NOMO-1 (cell line): ENCODE data around the gene SPTBN4.
"Not testable (repeated sequence)": the region's sequence is repeated elsewhere in the genome, so short reads cannot be mapped to it uniquely, and the experiment has no call there.

Experiments
- DNase-seq, 2 experiments: peaks; one replicate each; lab custom pipeline; 2025; ENCODE audit not compliant: unreplicated experiment in 2 of 2; lab: John Stamatoyannopoulos, UW

The SPTBN4 gene

DNA sequence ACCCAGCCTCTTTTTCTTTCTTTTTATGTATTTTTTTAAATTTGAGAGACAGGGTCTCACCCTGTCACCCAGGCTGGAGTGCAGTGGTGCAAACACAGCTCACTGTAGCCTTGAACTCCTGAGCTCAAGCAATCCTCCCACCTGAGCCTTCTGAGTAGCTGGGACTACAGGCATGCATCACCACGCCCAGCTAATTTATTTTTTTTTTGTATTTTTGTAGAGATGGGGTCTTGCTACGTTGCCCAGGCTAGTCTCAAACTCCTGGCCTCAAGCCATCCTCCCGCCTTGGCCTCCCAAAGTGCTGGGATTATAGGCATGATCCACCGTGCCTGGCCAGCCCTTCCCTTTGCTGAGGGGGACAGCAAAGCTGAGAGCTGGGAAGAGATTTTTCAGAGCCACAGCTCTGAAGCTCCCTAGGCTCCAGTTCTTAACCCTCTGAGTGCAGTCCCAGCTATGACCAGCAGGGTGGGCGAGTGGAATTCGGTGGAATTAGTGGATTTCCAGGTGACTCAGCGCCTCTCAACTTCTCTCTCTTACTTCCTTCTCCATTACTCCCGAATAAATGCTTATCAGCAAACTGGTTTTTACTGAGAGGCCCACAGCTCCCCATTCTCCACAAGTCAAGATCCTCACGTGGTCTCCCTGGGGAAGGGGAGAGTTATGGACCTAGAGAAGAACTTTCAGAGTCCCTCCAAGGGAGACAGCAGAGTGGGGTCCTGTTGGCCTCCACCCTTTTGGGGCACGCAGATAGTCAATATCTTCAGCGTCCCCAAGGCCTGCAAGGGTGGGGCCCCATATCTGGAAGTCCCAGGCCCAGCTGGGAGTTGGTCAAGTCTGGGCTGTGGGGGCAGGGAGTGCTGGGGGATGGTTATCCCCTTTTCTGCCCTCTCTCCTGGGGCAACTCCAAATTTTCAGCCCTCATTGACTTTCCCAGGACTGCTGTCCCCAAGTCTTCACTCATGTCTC is 2.5 kb upstream of the SPTBN4 start:
- DNase-seq = peak; percentile 19 to 39

DNA sequence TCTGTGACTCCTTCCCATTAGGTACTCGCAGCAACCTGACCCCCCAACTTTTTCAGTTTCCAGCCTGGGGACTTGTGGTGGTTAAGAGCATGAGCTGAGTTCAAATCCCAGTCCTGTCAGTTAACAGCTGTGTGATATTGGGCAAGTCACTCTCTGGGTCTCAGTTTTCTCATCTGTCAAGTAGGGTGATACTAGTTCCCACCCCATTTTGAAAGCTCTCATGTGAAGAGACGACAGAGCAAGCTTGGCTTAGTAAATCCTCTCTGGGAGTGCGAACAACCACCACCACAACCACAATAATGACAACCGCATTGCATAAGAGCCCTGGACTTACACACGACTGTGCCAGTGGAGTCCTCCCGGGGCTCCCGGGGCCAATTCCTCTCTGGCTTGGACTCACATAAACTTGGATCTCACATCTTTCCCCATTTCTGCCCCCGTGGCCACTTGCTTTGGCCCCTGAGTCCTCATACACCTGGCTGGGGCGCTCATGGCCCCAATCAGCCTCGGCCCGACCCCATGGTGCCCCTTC is 1.7 kb upstream of the SPTBN4 start:
- DNase-seq = peak; percentile 86 to 90

DNA sequence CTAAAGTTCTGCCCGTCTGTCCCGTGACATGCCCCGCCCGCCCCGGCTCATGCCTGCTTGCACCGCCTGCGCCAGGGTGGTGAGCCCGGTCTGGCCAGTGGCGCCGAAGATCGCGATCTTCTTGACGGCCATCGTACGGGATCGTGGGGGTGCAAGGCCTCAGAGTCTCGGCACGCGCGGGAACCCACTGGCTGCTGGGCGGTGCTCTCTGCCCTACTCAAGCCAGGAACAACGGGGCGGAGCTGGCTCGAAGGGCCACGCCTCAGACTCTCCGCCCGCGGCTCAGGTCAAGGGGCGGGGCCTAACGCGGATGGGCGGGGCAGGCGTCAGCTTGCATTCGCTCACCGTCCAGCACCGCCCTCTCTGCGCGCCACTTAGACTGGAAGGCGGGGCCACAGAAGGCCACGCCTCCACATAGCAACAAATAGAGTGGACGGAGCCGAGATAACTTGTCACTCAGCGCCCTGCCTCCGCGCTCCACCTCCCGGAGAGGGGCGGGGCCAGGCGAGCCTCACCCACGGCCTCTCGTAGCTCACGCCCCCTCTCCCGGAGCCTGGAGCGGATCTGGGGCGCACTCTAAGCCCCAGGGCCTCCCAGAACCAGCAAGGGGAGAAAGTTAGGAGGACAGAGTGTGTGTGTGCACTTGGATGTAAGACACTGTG is 1.1 kb upstream of the SPTBN4 start, which contains the start of gene BLVRB:
Gene BLVRB, minus strand, starts transcription at position 189 of the 662 bp plus-strand sequence. Its CDS starts 57 bp downstream, at position 132.
- peak; percentile 97 to 99 for DNase-seq

DNA sequence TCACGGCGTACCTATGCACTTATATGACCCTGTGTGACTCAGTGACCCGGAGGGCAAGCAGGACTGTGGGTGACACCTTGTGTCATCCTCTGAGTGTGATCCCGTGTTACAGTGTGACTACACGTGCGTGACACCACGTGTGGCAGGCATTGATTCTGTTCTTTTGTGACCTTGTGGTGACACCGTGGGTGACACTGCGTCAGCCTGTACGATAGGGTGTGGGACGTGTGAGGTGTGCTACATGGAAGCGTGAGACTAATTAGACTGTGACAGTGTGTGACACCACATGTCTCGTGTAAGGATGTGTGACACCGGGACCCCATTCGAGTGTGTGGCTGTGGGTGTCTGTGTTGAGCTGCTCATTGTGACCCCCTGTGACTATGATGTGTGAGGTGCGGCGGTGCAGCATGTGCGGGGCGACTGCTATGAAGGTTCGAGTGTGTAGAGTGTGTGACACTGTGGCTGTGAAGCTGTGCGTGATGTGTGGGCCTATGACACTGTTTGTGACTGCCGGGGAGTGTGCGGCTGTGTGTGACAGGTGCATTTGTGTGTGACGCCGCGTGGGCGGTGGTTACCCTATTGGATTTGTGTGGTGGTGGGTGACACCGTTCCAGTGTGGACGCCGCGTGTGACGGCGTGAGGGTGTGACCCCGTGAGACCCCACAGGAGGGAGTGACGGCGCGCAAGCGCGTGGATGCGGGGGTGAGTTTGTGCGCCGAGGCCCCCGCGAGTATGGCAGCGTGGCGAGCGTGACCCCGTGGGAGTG is 399 bp upstream of the SPTBN4 start:
- DNase-seq = no peak

DNA sequence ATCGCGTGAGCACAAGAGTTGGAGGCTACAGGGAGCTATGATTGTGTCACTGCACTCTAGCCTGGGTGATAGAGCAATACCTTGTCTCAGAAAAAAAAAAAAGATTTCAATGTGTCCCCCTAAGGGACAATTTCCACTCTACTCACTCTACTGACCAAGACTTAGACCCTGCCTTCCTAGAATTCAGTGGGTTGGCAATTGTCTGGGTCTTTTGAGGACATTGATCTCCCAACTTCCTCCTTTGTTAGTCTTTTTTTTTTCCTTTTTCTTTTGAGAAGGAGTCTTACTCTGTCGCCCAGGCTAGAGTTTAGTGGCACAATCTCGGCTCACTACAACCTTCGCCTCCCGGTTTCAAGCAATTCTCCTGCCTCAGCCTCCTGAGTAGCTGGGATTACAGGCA is 2.2 kb downstream of the SPTBN4 start:
- peak in 1 of 2 experiments; percentile 19 for DNase-seq

DNA sequence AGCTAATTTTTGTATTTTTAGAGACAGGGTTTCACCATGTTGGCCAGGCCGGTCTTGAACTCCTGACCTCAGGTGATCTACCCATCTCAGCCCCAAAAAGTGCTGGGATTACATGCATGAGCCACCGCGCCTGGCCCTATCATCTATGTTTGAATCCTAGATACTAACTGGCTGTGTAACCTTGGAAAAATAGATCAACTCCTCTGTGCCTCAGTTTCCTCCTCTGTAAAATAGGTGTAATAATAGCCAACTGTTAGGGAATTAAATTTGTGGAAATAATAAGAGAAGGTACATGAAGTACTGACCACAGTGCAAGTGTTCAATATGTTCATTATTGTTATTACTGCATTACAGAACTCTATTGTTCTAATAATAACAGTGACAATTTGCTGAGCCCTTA is 4.3 kb downstream of the SPTBN4 start:
- DNase-seq = no peak

DNA sequence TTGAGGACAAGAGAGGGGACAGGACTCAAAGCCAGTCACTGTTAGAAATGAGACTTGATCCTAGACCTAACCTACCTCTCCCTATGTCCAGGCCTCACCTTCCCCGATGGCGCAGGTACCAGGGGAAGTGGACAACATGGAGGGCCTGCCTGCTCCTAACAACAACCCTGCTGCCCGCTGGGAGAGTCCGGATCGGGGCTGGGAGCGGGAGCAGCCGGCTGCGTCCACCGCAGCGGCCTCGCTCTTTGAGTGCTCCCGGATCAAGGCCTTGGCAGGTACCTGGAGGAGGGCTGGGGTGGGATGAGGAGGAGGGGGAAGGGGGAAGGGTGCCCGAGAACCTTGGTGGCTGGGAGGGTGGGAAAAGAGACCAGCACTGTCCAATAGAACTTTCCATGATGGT is 5.7 kb downstream of the SPTBN4 start:
- no peak for DNase-seq

DNA sequence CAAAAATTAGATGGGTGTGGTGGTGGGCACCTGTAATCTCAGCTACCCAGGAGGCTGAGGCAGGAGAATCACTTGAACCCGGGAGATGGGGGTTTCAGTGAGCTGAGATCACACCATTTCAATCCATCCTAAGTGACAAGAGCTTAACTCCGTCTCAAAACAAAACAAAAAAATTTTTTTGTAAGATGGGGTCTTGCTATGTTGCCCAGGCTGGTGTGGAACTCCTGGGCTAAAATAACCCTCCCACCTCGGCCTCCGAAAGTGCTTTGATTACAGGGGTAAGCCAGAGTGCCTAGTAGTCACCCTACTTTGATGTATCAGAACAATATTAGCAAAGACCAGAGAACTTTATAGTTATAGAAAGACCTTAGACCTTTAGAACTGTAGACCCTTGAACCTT is 7.9 kb downstream of the SPTBN4 start:
- DNase-seq = no peak

GRCh38 chr19:40475878-40476644 is 9.3 kb downstream of the SPTBN4 start:
- not testable (repeated sequence) for DNase-seq

DNA sequence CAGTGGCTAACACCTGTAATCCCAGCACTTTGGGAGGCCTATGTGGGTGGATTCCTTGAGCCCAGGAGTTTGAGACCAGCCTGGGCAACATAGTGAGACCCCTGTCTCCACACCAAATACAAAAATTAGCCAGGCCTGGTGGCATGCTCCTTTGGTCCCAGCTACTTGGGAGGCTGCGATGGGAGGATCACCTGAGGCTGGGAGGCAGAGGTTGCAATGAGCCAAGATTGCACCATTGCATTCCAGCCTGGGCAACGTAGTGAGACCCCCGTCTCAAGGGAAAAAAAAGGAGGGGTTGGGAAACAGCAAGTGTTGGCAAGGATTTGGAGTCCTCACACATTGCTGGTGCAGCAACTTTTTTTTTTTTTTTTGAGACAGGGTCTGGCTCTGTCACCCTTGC is 19.2 kb downstream of the SPTBN4 start:
- no peak for DNase-seq

DNA sequence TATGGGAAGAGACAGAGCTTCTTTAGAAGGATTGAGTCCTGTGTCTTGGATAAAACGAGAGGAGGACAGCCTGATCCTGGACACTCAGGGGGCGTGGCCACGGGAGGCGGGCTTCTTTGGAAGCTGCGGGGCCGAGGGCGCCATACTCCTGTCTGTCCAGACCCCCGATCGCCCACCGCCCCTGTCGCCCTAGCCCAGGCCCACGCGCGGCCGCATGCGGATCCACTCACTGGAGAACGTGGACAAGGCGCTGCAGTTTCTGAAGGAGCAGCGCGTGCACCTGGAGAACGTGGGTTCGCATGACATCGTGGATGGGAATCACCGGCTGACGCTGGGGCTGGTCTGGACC is 23.1 kb downstream of the SPTBN4 start:
- no peak for DNase-seq

GRCh38 chr19:40492274-40492673 is 25.5 kb downstream of the SPTBN4 start:
- no peak for DNase-seq

DNA sequence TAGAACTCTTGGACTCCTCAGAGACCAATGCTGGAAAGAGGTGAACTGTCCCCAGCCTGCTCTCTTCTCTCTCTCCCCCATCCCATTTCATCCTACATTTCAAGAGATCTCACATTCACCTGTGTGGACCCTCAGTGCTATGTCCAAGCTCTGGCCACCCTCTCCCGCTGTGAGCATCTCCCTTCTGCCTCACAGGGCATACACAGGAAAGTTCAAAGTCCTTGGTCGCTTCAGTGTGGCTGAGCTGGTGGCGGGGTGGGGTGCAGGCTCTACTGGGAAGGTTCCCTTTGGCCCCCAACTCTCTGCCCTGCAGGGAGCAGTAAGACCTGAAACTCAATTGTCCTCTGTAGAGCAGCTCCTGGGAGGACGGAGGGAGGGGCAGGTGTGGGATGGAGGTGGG is 27.0 kb downstream of the SPTBN4 start:
- DNase-seq = no peak

DNA sequence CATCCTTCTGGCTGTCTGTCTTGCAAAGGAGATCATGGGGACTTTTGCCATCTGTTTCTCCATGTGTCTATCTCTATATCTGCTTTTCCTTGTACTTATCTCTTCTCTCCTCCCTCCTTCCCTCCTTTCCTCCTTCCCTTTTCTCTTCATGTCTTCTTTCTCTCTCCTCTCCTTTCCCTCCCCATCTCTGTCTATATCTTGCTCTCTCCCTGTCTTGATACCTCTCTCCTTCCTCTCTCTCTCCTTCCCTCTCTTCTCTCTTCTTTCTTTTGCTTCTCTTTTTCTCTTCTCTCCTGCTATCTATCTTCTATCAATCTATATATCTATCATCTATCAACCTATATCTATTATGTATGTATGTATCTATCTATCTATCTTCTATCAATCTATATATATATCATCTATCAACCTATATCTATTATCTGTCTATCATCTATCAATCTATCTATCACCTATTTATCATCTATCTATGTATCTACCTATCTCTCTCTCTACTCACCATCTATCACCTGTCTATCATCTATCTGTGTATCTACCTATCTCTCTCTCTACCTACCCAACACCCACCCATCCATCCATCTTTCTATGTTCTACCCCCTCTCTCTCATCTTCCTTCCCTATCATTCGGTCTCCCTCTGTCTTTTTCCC is 27.5 kb downstream of the SPTBN4 start:
- no peak for DNase-seq

- no peak for DNase-seq
Measured at GRCh38 chr19:40497214-40497613, 30.4 kb downstream of the SPTBN4 start.

GRCh38 chr19:40499320-40499719 is 32.5 kb downstream of the SPTBN4 start:
- no peak for DNase-seq

- not testable (repeated sequence) for DNase-seq
Measured at GRCh38 chr19:40500678-40501530, 34.1 kb downstream of the SPTBN4 start.

GRCh38 chr19:40501599-40501998 is 34.8 kb downstream of the SPTBN4 start:
- DNase-seq = no peak

DNA sequence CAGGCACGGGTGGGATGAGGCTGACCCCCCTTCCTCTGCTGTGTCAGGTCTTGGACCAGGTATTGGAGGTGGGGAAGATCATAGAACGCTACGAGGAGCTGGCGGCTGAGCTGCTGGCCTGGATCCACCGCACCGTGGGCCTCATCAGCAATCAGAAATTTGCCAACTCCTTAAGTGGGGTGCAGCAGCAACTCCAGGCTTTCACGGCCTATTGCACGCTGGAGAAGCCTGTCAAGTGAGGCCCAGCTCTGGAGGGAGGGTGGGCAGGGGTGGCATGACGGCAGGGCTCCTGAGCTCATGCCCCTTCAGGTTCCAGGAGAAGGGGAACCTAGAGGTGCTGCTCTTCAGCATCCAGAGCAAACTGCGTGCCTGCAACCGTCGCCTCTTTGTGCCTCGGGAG is 35.3 kb downstream of the SPTBN4 start:
- no peak for DNase-seq
